Left renal cortex interstitium (tissue), 4 donors: Measurements from ENCODE around the gene C10orf105. TPM values are rescaled to one million over a fixed set of nuclear protein-coding genes. Genes with fewer than 3 reads are reported as not detected.

Experiments
- DNase-seq, 4 donors: peaks; one replicate each; pipeline ENCODE4 v3.0.0-alpha.2; 2013; ENCODE audit warnings: low read depth in 4 of 4, low spot score in 2 of 4, missing footprints in 1 of 4
- polyA plus RNA-seq, 4 donors: library from polyadenylated mRNA; unstranded; fragments of 120-200 nt; gene quantifications; one replicate each; pipeline ENCODE4 v1.2.1, GENCODE V29; 2013; ENCODE audit not compliant: insufficient read length in 4 of 4

C10orf105 gene
- polyA plus RNA-seq, 4 donors = 0.14 to 0.16 (median 0.16) TPM

GRCh38 chr10:71752391-71753090 lies 33.0 kb upstream of the C10orf105 start:
- no peak for DNase-seq

GRCh38 chr10:71751515-71752224 lies 32.1 kb upstream of the C10orf105 start:
- no peak for DNase-seq

GRCh38 chr10:71750986-71751385 lies 31.4 kb upstream of the C10orf105 start:
- DNase-seq = no peak

GRCh38 chr10:71750124-71750841 lies 30.7 kb upstream of the C10orf105 start:
- DNase-seq = no peak

GRCh38 chr10:71749396-71749795 lies 29.8 kb upstream of the C10orf105 start:
- DNase-seq = no peak

- no peak for DNase-seq
These were observed 29.2 kb upstream of the C10orf105 start for GRCh38 chr10:71748671-71749191.

GRCh38 chr10:71747551-71748523 lies 28.3 kb upstream of the C10orf105 start:
- DNase-seq = no peak

- DNase-seq = no peak
These were observed 27.5 kb upstream of the C10orf105 start for GRCh38 chr10:71747039-71747531.

- DNase-seq = no peak
These were observed 26.9 kb upstream of the C10orf105 start for GRCh38 chr10:71746344-71747037.

GRCh38 chr10:71745664-71746250 lies 26.2 kb upstream of the C10orf105 start:
- no peak for DNase-seq

GRCh38 chr10:71744897-71745663 lies 25.5 kb upstream of the C10orf105 start:
- no peak for DNase-seq

GRCh38 chr10:71743866-71744265 lies 24.3 kb upstream of the C10orf105 start:
- DNase-seq = no peak

GRCh38 chr10:71743089-71743838 lies 23.7 kb upstream of the C10orf105 start:
- DNase-seq = no peak

GRCh38 chr10:71742301-71743088 lies 22.9 kb upstream of the C10orf105 start:
- no peak for DNase-seq

- DNase-seq = no peak
These were observed 22.1 kb upstream of the C10orf105 start for GRCh38 chr10:71741671-71742070.

- DNase-seq = no peak
These were observed 21.5 kb upstream of the C10orf105 start for GRCh38 chr10:71741029-71741428.
